ENCODE results near the gene ARFGEF2.

The ARFGEF2 gene

GRCh38 chr20:48901326-48901725, 20.2 kb upstream of the ARFGEF2 start:
- no peak for DNase-seq

GRCh38 chr20:48903705-48904104, 17.8 kb upstream of the ARFGEF2 start:
- no peak for DNase-seq

- peak; percentile 26 for DNase-seq
Measured at GRCh38 chr20:48904566-48905296, 16.8 kb upstream of the ARFGEF2 start.

- no peak for DNase-seq
Measured at GRCh38 chr20:48905297-48905647, 16.2 kb upstream of the ARFGEF2 start.

GRCh38 chr20:48906221-48906877, 15.2 kb upstream of the ARFGEF2 start:
- DNase-seq = no peak

- no peak for DNase-seq
Measured at GRCh38 chr20:48908656-48909319, 12.7 kb upstream of the ARFGEF2 start.

- no peak for DNase-seq
Measured at GRCh38 chr20:48909910-48910309, 11.6 kb upstream of the ARFGEF2 start.

- DNase-seq = no peak
Measured at GRCh38 chr20:48910347-48910781, 11.1 kb upstream of the ARFGEF2 start.

- no peak for DNase-seq
Measured at GRCh38 chr20:48912065-48912464, 9.4 kb upstream of the ARFGEF2 start.

GRCh38 chr20:48916699-48917098, 4.8 kb upstream of the ARFGEF2 start:
- DNase-seq = no peak

- DNase-seq = no peak
Measured at GRCh38 chr20:48919336-48919881, 2.1 kb upstream of the ARFGEF2 start.

GRCh38 chr20:48919882-48920526, 1.5 kb upstream of the ARFGEF2 start:
- no peak for DNase-seq

GRCh38 chr20:48920527-48921167, 864 bp upstream of the ARFGEF2 start:
- no peak for DNase-seq

- peak; percentile 87 for DNase-seq
Measured at GRCh38 chr20:48921883-48922820, 641 bp downstream of the ARFGEF2 start.

- no peak for DNase-seq
Measured at GRCh38 chr20:48923149-48923718, 1.7 kb downstream of the ARFGEF2 start.

- DNase-seq = no peak
Measured at GRCh38 chr20:48924756-48925109, 3.2 kb downstream of the ARFGEF2 start.

- DNase-seq = no peak
Measured at GRCh38 chr20:48926267-48926666, 4.8 kb downstream of the ARFGEF2 start.

- DNase-seq = no peak
Measured at GRCh38 chr20:48926821-48927220, 5.3 kb downstream of the ARFGEF2 start.

- no peak for DNase-seq
Measured at GRCh38 chr20:48928832-48929725, 7.6 kb downstream of the ARFGEF2 start.

GRCh38 chr20:48930035-48930434, 8.5 kb downstream of the ARFGEF2 start:
- DNase-seq = no peak
